ENCODE measurements around the gene MICB. TPM values are rescaled to one million over a fixed set of nuclear protein-coding genes. Genes with fewer than 3 reads are reported as not detected.

MICB gene
- polyA plus RNA-seq, 3 donors from 2014 or later: 7.4 to 15.2 (median 10.3) TPM

- Mint-ChIP-seq H3K4me1 (peaks cover 8 to 30% of the 10 kb centered on the region in 2 donors), H3K27ac (no peak overlapping the region), H3K4me3 (no peak overlapping the region), H3K27me3 (ENCODE audit: low read depth in 3 of 3) (peaks cover 2 to 11% (median 3%) of the 10 kb centered on the region in 3 donors), H3K9me3 (no peaks in the 10 kb centered on the region), H3K36me3 (peaks cover 16 to 53% (median 29%) of the 10 kb centered on the region in 3 donors)
- DNase-seq: no peak
Measured at GRCh38 chr6:31531162-31531561, 33.2 kb downstream of the MICB start.

GRCh38 chr6:31531771-31532643 lies 34.1 kb downstream of the MICB start:
- H3K27me3 Mint-ChIP-seq (ENCODE audit: low read depth in 3 of 3): peaks cover 2 to 11% (median 3%) of the 10 kb centered on the region in 3 donors
- no peaks in the 10 kb centered on the region for H3K9me3 Mint-ChIP-seq
- peaks cover 10 to 36% of the 10 kb centered on the region in 2 donors for H3K4me1 Mint-ChIP-seq
- H3K4me3 Mint-ChIP-seq: no peak overlapping the region
- H3K27ac Mint-ChIP-seq: peak overlapping the region in 4 of 6 donors; percentile 39 to 61 (median 53)
- no peak for DNase-seq
- peaks cover 20 to 59% (median 35%) of the 10 kb centered on the region in 3 donors for H3K36me3 Mint-ChIP-seq

GRCh38 chr6:31532644-31533454 lies 34.9 kb downstream of the MICB start:
- Mint-ChIP-seq H3K9me3 (no peaks in the 10 kb centered on the region), H3K4me1 (peaks cover 10 to 36% of the 10 kb centered on the region in 2 donors), H3K27me3 (ENCODE audit: low read depth in 3 of 3) (peaks cover 2 to 11% (median 3%) of the 10 kb centered on the region in 3 donors), H3K36me3 (peaks cover 20 to 63% (median 35%) of the 10 kb centered on the region in 3 donors), H3K27ac (peak overlapping the region in 5 of 6 donors; percentile 36 to 76 (median 61)), H3K4me3 (no peak overlapping the region)
- no peak for DNase-seq

GRCh38 chr6:31533455-31533841 lies 35.5 kb downstream of the MICB start:
- H3K27me3 Mint-ChIP-seq (ENCODE audit: low read depth in 3 of 3): peaks cover 2 to 10% (median 3%) of the 10 kb centered on the region in 3 donors
- no peaks in the 10 kb centered on the region for H3K9me3 Mint-ChIP-seq
- peaks cover 13 to 40% of the 10 kb centered on the region in 2 donors for H3K4me1 Mint-ChIP-seq
- no peak overlapping the region for H3K4me3 Mint-ChIP-seq
- DNase-seq: no peak
- H3K27ac Mint-ChIP-seq: peak overlapping the region in 4 of 6 donors; percentile 26 to 61 (median 38)
- H3K36me3 Mint-ChIP-seq: peaks cover 20 to 66% (median 38%) of the 10 kb centered on the region in 3 donors

- DNase-seq: no peak
- Mint-ChIP-seq H3K4me3 (no peak overlapping the region), H3K4me1 (peaks cover 19 to 46% of the 10 kb centered on the region in 2 donors), H3K27ac (no peak overlapping the region), H3K9me3 (no peaks in the 10 kb centered on the region), H3K36me3 (peaks cover 20 to 71% (median 43%) of the 10 kb centered on the region in 3 donors), H3K27me3 (ENCODE audit: low read depth in 3 of 3) (peaks cover 0 to 10% (median 2%) of the 10 kb centered on the region in 3 donors)
Measured at GRCh38 chr6:31534011-31534410, 36.1 kb downstream of the MICB start.

GRCh38 chr6:31534521-31535040 lies 36.6 kb downstream of the MICB start:
- Mint-ChIP-seq H3K4me1 (peaks cover 24 to 51% of the 10 kb centered on the region in 2 donors), H3K4me3 (no peak overlapping the region), H3K36me3 (peaks cover 24 to 75% (median 49%) of the 10 kb centered on the region in 3 donors), H3K27ac (peak overlapping the region in 1 of 6 donors; percentile 5), H3K27me3 (ENCODE audit: low read depth in 3 of 3) (peaks cover 0 to 10% (median 0%) of the 10 kb centered on the region in 3 donors), H3K9me3 (no peaks in the 10 kb centered on the region)
- DNase-seq: no peak

GRCh38 chr6:31535538-31536324 lies 37.8 kb downstream of the MICB start:
- Mint-ChIP-seq H3K9me3 (no peaks in the 10 kb centered on the region), H3K4me1 (peaks cover 36 to 60% of the 10 kb centered on the region in 2 donors), H3K4me3 (no peak overlapping the region), H3K27ac (peak overlapping the region in 4 of 6 donors; percentile 7 to 53 (median 46)), H3K36me3 (peaks cover 24 to 71% (median 47%) of the 10 kb centered on the region in 3 donors), H3K27me3 (ENCODE audit: low read depth in 3 of 3) (peaks cover 1 to 14% (median 2%) of the 10 kb centered on the region in 3 donors)
- no peak for DNase-seq

- H3K27me3 Mint-ChIP-seq (ENCODE audit: low read depth in 3 of 3): peaks cover 12 to 27% (median 15%) of the 10 kb centered on the region in 3 donors
- no peaks in the 10 kb centered on the region for H3K9me3 Mint-ChIP-seq
- DNase-seq: no peak
- H3K4me1 Mint-ChIP-seq: peaks cover 57 to 60% of the 10 kb centered on the region in 2 donors
- H3K4me3 Mint-ChIP-seq: peak overlapping the region; percentile 98 to 99 (median 98)
- H3K36me3 Mint-ChIP-seq: peaks cover 15 to 48% (median 41%) of the 10 kb centered on the region in 3 donors
- H3K27ac Mint-ChIP-seq: peak overlapping the region; percentile 92 to 98 (median 94)
Measured at GRCh38 chr6:31538805-31539400, 41.0 kb downstream of the MICB start.

GRCh38 chr6:31540640-31541039 lies 42.7 kb downstream of the MICB start:
- DNase-seq: no peak
- Mint-ChIP-seq H3K36me3 (peaks cover 15 to 34% (median 32%) of the 10 kb centered on the region in 3 donors), H3K4me1 (peaks cover 56 to 57% of the 10 kb centered on the region in 2 donors)

GRCh38 chr6:31541059-31541657 lies 43.2 kb downstream of the MICB start:
- DNase-seq: peak; percentile 75 to 83 (median 76)
- H3K27me3 Mint-ChIP-seq (ENCODE audit: low read depth in 3 of 3): peaks cover 12 to 19% (median 15%) of the 10 kb centered on the region in 3 donors
- H3K4me1 Mint-ChIP-seq: peaks cover 51 to 54% of the 10 kb centered on the region in 2 donors
- H3K4me3 Mint-ChIP-seq: peak overlapping the region; percentile 98 to 99 (median 98)
- peak overlapping the region; percentile 93 to 98 (median 95) for H3K27ac Mint-ChIP-seq
- no peaks in the 10 kb centered on the region for H3K9me3 Mint-ChIP-seq
- peaks cover 15 to 29% (median 27%) of the 10 kb centered on the region in 3 donors for H3K36me3 Mint-ChIP-seq

More at GRCh38 chr6:31540640-31541039, 42.7 kb downstream of the MICB start:
- Mint-ChIP-seq H3K27me3 (ENCODE audit: low read depth in 3 of 3) (peaks cover 12 to 19% (median 15%) of the 10 kb centered on the region in 3 donors), H3K9me3 (no peaks in the 10 kb centered on the region), H3K4me3 (peak overlapping the region; percentile 98 to 99 (median 98)), H3K27ac (peak overlapping the region; percentile 93 to 98 (median 95))

- peak within 1 kb of the TSS; percentile 98 to 99 (median 98) for H3K4me3 Mint-ChIP-seq
- peak; percentile 92 to 95 (median 95) for DNase-seq
- H3K9me3 Mint-ChIP-seq: no peaks in the 10 kb centered on the region
- H3K36me3 Mint-ChIP-seq: peaks cover 11 to 23% (median 21%) of the 10 kb centered on the region in 3 donors
- peaks cover 12 to 21% (median 15%) of the 10 kb centered on the region in 3 donors for H3K27me3 Mint-ChIP-seq (ENCODE audit: low read depth in 3 of 3)
- peaks cover 52 to 57% of the 10 kb centered on the region in 2 donors for H3K4me1 Mint-ChIP-seq
- peak within 1 kb of the TSS; percentile 93 to 98 (median 95) for H3K27ac Mint-ChIP-seq
Measured at GRCh38 chr6:31541658-31542521, 43.9 kb downstream of the MICB start, which contains the start of gene DDX39B. Gene DDX39B (minus strand): TSS chr6:31542003. CDS start chr6:31540532, 1,471 bp downstream.

Measured in immature natural killer cell (primary cell).